Measurements from ENCODE around the gene GABARAPL1.
"Not testable (repeated sequence)": the region's sequence is repeated elsewhere in the genome, so short reads cannot be mapped to it uniquely, and the experiment has no call there.

GABARAPL1 gene

GRCh38 chr12:10212739-10213131 is at the start of gene GABARAPL1:
TSS of gene GABARAPL1 (plus strand) at chr12:10212877. CDS start at chr12:10213130, 253 bp downstream.
- peak; percentile 52 to 62 for DNase-seq (ENCODE audit: low read depth in 2 of 2, low spot score in 1 of 2)

- DNase-seq (ENCODE audit: low read depth in 2 of 2, low spot score in 1 of 2): no peak
Measured at GRCh38 chr12:10163084-10163483, 49.6 kb upstream of the GABARAPL1 start.

- DNase-seq (ENCODE audit: low read depth in 2 of 2, low spot score in 1 of 2): no peak
Measured at GRCh38 chr12:10165421-10165820, 47.3 kb upstream of the GABARAPL1 start.

- DNase-seq (ENCODE audit: low read depth in 2 of 2, low spot score in 1 of 2): no peak
Measured at GRCh38 chr12:10167599-10167998, 45.1 kb upstream of the GABARAPL1 start.

DNA sequence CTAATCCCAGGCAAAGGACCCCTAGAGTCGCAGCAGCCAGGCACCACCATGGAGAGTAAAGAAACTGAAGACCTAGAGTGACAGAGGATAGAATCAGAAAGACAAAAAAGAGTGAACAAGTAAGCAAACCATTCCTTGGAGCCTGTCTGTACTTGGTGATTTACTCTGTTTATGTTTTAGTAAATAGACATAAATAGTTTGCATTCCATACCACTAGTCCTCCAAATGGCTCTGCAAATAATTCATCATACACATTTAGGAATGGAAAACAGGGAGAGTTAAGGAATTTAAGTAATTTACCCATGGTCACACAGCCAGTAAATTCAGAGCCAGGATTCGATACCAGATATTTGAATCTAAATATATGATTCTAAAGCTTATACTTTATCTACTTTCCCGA is 43.6 kb upstream of the GABARAPL1 start:
- DNase-seq (ENCODE audit: low read depth in 2 of 2, low spot score in 1 of 2): no peak

- no peak for DNase-seq (ENCODE audit: low read depth in 2 of 2, low spot score in 1 of 2)
Measured at GRCh38 chr12:10170216-10170615, 42.5 kb upstream of the GABARAPL1 start.

- no peak for DNase-seq (ENCODE audit: low read depth in 2 of 2, low spot score in 1 of 2)
Measured at GRCh38 chr12:10171973-10172728, 40.5 kb upstream of the GABARAPL1 start, which contains the start of gene OLR1. TSS of gene OLR1 (minus strand) at chr12:10172132. CDS start at chr12:10172077, 55 bp downstream.

- DNase-seq (ENCODE audit: low read depth in 2 of 2, low spot score in 1 of 2): no peak
Measured at GRCh38 chr12:10174986-10175614, 37.6 kb upstream of the GABARAPL1 start.

DNA sequence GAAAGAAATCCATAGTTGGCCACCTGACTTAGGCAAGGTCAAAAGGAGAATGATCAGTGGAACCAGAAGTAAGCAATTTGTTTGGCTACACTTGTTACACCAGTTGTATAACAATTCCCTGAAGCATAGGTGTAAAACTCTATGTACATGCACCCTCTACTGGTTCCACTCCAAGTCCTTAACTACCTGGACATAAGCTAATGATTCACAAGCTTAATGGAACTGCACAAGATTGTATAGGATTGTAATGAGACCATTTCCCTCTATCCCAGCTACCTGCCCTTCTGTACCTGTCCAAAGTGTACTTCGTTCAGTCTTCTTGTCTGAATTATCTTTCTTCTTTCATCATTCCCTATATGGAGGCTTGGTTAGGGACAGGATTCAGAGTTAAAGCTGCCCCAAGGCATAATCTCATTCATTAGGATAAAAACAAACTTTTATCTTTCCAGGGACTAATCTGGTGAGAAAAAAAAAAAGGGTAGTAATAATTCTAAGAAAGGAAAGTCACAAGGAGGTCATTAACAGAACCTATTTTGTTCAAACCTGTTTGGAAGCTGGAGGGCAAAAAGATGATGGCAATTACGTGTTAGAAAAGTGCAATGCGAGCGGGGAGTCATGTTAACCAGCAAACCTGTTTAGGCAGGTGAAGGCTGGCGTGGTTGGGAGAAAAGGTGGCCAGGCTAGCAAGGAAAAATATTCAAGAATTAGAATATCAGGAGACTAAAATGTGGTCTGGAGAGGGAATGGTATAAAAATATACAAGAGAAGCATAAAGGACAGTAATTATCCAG is 36.6 kb upstream of the GABARAPL1 start:
- DNase-seq (ENCODE audit: low read depth in 2 of 2, low spot score in 1 of 2): no peak

DNA sequence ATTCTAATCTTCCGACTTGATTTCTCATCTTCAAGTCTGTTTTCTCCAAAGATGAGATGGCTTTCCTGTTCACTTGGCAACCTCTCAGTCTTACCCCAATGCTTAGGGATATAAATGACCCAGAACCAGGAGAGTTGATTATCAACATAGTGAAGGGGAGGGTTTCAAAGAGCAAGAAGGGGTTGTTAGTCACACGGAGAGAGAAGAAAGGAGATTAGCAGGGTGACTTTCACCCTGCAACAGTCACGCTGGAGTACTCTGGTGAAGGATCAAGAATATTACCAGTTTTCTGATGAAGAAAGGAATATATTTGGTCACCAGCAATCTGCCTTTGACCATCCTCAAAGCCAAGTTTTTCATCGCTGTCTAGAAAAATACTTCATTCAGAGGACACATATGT is 33.9 kb upstream of the GABARAPL1 start, which contains the start of gene TMEM52B:
Gene TMEM52B (plus strand): TSS at position 212 of the 400 bp plus-strand sequence. CDS start 543 bp downstream, outside the sequence.
- DNase-seq (ENCODE audit: low read depth in 2 of 2, low spot score in 1 of 2): no peak

DNA sequence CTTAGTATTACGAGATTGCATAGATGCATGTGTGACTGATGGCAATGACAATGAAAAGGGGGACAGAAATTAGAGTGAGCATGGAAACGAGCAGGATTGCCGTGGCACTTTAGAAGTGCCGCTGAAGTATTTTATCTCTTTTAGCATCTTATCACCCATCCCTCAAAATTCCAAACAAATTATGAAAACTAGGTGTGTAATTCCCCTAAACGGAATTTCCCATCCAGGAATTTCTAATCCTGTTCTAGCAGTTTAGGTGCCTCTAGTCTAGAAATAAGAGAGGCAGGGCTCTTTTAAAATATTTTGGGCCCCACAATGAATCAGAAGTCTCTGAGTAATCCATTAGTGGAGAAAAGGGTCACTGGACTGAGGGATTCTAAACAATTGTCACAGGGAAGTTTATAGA is 32.9 kb upstream of the GABARAPL1 start:
- no peak for DNase-seq (ENCODE audit: low read depth in 2 of 2, low spot score in 1 of 2)

- no peak for DNase-seq (ENCODE audit: low read depth in 2 of 2, low spot score in 1 of 2)
Measured at GRCh38 chr12:10182354-10183049, 30.2 kb upstream of the GABARAPL1 start.

GRCh38 chr12:10184261-10184843 is 28.3 kb upstream of the GABARAPL1 start:
- no peak for DNase-seq (ENCODE audit: low read depth in 2 of 2, low spot score in 1 of 2)

- DNase-seq (ENCODE audit: low read depth in 2 of 2, low spot score in 1 of 2): no peak
Measured at GRCh38 chr12:10186299-10186698, 26.4 kb upstream of the GABARAPL1 start.

DNA sequence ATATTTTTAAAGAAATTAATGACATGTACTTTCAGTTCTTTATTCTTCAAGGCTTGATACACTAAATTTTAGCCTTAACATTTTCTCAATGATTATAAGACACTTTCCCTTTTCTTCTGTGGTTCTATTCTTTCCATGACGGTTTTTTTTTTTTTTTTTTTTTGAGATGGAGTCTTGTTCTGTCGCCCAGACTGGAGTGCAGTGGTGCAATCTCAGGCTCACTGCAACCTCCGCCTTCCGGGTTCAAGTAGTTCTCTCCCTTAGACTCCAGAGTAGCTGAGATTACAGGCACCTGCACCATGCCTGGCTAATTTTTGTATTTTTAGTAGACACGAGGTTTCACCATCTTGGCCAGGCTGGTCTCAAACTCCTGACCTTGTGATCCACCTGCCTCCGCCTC is 25.7 kb upstream of the GABARAPL1 start:
- DNase-seq (ENCODE audit: low read depth in 2 of 2, low spot score in 1 of 2): not testable (repeated sequence)

GRCh38 chr12:10189653-10190052 is 23.0 kb upstream of the GABARAPL1 start:
- DNase-seq (ENCODE audit: low read depth in 2 of 2, low spot score in 1 of 2): no peak

DNA sequence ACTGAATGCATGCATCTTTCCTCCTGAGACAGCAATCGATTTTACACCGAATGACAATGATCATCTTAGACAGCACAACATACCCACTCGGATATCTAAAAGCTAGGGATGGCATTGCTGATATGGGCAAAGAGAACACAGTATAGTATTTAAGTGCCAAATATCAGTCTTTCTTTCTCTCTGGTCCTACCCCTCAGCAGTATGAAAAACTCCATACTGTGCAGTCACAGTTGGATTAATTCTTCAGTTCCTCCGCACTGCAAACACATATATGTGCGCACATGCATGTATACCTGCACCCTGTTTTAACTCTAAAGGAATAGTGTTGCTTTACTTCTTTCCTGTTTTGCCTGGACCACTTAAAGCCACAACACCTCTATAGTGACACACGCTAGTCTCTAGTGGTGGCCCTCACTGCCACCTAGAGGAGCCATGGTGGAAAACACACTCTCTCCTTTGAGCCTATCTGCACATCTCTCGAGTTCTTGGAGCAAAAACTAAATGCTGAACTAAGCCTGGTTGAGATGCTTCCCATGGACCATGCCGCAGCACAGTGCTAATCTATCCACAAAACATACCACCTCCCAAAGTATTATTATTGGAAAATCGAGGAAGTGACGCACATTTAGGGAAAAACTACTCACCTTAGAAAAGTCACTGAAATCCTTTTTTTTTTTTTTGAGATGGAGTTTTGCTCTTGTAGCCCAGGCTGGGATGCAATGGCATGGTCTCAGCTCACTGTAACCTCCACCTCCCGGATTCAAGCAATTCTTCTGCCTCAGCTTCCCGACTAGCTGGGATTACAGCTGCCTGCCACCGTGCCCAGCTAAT is 21.9 kb upstream of the GABARAPL1 start:
- DNase-seq (ENCODE audit: low read depth in 2 of 2, low spot score in 1 of 2): peak in 1 of 2 donors; percentile 19

GRCh38 chr12:10191865-10192264 is 20.8 kb upstream of the GABARAPL1 start:
- DNase-seq (ENCODE audit: low read depth in 2 of 2, low spot score in 1 of 2): no peak

- no peak for DNase-seq (ENCODE audit: low read depth in 2 of 2, low spot score in 1 of 2)
Measured at GRCh38 chr12:10194160-10194670, 18.5 kb upstream of the GABARAPL1 start.

DNA sequence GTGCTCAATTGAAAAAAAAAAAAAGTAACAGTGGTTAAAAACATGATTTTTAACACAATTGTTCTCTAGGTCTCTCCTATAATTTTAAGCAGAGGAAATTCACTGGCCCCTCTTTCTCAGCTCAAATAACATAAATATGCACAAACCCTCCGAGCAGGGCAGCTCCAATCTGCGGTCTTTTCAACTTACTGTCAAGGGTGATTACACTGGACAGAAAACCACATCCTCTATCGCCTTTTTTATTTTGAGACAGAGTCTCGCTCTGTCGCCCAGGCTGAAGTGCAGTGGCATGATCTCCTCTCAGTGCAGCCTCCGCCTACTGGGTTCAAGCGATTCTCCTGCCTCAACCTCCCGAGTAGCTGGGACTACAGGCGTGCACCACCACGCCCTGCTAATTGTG is 16.5 kb upstream of the GABARAPL1 start:
- DNase-seq (ENCODE audit: low read depth in 2 of 2, low spot score in 1 of 2): no peak

Measured in stimulated activated CD8-positive, alpha-beta memory T cell treated with anti-CD3 and anti-CD28 coated beads, Interleukin-4, amount 100 ng/mL, for 4 hours (primary cell).